HG03095 (cell line): Measurements from ENCODE around the gene GPR21.

Experiments
- ATAC-seq: cut with Tn5 transposase; IDR thresholded peaks from one replicate; pipeline ENCODE4 v1.9.1; 2021; ENCODE audit warnings: moderate library complexity; ENCODE audit not compliant: unreplicated experiment

The GPR21 gene

DNA sequence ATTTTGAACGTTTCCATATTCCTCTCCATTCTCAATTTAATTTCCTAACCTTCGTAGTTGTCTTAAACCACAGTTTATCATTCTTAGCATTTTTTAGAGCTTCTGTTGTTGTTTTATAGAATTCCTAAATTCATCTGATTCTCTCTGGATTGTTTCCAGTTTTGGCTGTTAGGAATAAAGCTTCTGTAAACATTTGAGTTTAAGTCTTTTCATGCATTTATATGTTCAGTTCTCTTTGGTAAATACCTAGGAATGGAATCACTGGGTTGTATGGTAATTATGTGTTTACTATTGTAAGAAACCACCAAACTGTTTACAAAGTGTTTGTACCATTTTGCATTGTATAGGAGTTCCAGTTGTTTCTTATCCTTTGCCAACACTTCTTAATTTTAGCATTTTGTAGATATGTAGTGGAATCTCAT is 29.7 kb downstream of the GPR21 start:
- no peak for ATAC-seq

DNA sequence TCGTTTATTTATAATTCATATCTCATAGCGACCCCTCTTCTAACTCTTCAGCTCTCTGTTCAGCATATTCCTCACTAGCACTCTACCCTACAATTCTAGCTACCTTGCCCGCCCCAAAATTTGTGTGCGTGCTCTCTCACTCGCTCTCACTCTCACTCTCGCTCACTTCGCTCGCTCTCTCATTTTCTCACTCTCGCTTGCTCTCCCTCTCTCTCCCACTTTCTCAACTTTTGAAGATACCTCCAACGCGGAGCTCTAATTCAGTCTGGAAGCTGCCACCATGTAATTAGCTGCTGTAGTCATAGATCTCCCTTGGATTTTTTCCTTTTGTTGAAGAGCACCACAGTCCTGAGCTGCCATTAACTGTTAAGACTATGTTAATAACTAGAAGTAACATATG is 30.4 kb downstream of the GPR21 start:
- no peak for ATAC-seq

DNA sequence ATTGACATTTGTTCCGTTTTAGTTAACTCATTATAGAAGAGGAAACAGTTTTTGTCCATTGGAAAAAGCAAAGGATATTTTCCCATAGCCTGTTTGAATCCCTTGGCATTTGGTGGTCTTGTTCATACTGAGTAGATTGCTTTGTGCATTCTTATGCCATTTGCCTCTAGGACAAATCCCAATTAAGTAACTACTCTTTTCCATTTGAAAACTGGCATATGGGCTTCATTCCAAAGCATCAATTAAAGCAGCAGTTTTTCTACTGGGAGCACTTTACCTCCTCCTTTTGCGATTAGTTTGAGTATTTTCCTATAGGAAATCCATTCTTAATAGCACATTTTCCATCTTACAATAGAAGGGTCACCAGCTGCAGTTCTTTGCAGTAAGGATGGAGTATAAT is 31.2 kb downstream of the GPR21 start:
- ATAC-seq, result no peak

DNA sequence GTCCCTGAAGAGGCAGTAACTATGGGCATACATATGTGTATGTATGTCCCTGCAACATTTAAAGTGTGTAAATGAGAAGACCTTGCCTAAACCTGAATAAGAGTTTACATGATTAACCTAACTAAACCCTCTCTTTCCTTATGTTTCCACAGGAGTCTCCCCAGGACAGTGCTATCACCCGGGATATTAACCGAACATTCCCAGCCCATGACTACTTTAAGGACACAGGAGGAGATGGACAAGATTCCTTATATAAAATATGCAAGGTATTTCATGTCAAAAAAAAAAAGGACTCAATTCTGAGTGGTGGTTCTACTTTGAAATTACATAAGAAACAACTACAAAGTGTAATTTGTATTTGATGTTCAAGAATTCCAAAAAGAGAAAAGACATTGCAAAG is 31.7 kb downstream of the GPR21 start:
- ATAC-seq, result no peak

DNA sequence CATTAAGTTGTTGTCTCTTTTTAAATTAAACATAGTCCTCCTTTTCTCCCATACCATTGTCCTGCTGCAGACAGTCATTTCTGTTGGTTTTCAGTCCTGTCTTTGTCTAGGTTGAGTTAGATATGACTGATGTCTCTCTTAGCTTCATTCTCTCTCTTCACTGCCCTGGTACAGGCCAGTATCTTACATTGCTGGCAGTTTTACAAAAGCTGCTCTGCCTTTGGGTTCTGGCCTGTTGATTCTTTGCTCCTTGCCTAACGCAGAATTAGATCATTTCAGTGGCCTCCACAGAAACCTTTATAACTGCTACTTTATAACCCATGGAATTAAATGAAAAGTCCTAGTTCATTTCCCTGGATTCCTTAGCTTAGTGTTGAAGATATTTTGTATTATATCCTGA is 33.7 kb downstream of the GPR21 start:
- ATAC-seq, result no peak

DNA sequence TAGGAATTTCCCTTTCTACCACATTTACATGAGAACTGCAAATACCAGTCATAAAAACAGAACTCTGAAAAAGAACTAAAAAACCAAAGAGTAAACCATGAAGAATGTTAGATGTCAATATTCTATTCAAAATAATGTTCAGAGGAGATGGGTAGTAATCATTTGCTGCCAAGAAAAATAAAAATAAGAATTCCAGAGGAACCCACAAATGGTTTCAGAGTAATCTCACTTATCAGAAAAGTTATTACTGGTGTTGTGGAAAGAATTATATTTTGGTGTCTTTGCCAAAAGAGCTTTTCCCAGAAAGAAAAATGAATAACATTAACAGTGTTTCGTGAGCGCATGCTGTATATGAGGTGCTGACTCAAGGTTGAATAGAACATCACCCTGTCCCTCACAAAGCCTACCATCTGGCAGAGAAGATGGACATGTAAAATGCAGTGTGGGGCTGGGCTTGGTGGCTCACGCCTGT is 35.6 kb downstream of the GPR21 start:
- ATAC-seq, result no peak

DNA sequence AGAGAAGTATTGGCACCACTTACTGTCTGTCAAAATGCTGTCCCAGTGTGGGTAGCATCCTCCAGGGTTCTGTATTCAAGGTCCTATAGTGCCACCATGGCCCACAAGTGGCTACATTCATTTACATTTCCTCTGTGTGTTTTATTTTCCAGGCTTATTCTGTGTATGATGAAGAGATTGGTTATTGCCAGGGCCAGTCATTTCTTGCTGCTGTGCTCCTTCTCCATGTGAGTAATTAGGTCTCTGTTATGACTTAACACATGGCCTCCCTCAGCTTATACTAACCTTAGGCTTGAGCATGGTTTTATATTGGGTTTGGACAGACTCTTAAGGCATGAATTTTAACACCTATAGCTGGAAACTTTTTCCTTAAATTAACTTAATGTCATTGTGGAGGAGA is 36.7 kb downstream of the GPR21 start:
- ATAC-seq, result no peak

DNA sequence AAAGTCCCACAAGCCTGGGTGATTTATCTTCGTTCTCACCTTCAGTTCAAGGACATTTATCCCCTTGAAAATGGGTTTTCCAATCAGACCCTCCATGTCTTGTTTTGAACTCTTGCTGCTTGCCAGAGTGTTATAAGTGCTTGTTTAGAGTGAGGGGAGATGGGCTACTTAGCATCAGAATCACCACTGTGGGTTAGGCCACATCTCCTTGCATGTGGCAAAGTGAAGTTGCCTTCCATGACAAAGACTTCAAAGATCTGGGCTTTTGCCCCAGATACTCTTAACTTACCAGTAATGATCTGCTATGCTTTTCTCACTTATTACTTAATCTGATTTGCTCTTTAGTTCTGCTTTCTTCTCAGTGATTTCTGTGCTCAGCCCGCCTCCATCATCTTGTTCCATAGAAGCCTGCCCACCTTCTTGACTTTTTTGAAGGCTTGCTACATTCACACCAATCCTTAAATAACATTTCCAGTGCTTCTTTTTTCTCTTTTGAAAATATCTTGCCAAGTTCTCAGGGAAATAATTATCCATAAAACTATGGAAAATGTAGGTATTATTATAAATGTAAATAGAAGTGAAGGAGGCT is 39.0 kb downstream of the GPR21 start:
- ATAC-seq, result no peak

DNA sequence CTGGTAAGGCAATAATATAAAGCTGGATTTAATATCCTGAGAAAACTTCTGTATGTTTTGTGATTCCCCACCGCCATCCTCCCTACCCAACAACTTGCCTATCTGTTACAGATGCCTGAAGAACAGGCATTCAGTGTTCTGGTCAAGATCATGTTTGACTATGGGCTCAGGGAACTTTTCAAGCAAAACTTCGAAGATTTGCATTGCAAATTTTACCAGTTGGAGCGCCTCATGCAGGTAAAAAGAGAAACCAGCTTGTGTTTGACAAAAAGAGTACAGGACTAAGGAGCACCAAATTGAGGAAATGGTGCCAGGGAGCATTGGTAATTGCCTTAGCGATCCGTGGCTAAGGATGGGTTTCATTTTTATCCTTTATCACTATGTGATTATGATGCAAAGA is 40.0 kb downstream of the GPR21 start:
- no peak for ATAC-seq

DNA sequence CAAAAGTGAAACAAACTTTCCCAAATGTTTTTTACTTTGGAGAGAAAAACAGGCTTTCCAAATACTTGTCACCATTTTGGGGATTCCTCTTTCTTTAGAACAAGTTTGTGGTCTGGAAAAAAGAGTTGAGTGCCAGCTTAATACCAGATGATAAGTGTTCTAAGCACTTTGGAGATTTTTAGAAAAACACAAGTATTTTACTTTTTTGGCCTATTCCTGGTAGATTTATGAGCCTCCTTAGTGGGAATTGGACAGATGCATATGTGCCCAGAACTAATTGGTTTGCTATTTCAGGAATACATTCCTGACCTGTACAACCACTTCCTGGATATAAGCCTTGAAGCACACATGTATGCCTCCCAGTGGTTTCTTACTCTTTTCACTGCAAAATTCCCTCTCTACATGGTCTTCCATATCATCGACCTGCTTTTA is 40.5 kb downstream of the GPR21 start:
- no peak for ATAC-seq

DNA sequence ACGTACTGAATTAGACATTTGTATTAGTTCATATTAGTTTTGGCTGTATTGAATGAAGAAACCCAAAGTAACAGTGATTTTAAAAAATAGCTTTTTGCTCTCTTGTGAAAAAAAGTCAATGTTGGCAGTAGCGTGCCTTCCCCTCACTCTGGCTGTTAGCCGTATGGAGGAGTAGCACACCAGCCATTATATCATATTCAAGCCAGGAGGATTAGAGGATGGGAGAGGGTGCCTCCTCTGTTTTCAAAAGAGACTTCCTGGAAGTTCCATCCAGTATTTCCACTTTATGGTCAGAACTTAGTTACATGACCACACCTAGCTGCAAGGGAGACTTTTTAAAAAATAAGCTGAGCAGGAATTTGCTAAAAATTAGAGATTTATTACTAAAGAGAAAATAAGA is 41.2 kb downstream of the GPR21 start:
- ATAC-seq, result no peak

DNA sequence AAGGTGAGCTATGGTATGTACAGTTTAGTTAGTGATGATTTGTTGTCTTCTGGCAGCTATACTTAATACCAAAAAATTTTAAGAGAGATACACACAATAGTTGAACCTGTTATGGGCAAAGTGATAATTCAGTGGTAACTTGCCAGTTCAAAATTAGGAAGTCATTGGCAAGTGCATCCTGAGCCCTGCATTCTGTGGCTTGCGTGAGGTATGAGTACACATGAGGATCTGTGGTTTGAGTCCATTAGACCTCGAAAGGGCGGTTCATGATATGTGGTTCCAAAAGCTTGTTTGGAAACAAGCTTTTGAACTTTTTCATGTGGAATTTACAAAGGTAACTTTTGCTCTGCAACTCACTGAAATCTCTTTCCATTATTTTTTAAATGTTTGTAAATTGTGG is 47.0 kb downstream of the GPR21 start:
- ATAC-seq, result no peak

DNA sequence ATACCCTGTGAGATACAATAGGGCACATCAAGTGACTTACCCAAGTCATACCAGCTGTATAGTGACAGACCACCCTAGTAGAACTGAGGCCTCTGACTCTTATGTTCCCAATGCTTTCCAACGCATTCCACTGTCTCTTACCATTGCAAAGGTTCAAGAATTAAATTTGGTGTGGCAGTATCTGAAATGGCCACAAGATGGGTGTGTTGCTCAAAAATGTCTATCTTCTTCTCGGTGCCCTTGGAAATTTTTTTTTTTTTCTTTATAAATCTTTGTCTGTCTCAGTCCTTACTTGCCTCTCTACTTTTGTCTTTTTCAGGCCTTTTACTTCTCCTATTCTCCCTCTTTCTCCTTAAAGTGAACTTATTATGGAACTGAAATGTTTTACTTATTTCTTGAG is 48.4 kb downstream of the GPR21 start:
- ATAC-seq, result no peak

DNA sequence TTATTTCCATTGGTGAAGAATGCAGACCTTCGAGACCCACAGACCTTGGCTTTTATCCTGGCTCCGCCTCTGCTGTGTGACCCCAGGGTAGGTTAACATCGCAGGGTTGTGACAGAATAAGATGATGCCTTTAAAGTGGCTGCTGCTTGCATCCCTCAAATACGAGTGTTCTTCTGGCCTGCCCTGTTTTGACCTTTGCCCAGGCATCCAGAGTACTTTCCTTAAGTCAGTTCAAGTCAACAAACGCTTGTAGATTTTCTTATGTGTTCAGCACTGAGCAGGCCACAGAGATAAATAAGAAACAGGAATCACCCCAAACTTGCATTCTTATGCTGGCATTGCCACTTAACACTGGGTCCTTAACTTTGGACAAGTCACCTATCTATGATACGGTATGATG is 50.2 kb downstream of the GPR21 start:
- ATAC-seq, result no peak

DNA sequence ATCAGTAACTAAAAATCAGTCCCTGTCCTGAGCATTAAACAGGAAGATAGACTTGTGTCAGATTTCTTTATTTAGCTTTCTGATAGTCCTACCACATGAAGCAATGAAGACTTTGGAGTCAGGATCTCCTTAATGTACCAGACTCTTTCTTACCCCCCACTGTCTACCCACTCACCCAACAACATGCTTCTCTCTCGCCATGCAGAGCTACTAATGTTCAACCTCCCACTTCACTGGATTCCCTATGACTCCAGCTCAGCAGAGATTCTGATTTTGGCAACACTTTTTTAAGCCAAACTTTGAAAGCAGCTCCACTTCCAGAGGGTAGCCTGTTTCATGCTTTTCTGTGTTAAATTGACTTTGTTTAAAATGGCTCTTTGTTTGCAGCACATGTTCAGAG is 50.8 kb downstream of the GPR21 start:
- no peak for ATAC-seq
